NCI-H1092 treated with DMSO at 0.1 percent for 48 hours (cell line): Measurements from ENCODE around the gene HRK.

Experiments used
- DNase-seq: peaks from one replicate; lab custom pipeline; 2025; lab: John Stamatoyannopoulos, UW

The HRK gene

GRCh38 chr12:116867523-116867922 lies 13.7 kb downstream of the HRK start:
- DNase-seq = no peak

GRCh38 chr12:116864371-116865160 lies 16.7 kb downstream of the HRK start:
- DNase-seq = no peak

- DNase-seq = no peak
Measured at GRCh38 chr12:116863275-116863767, 17.9 kb downstream of the HRK start.

GRCh38 chr12:116862167-116862566 lies 19.1 kb downstream of the HRK start:
- DNase-seq = no peak

- no peak for DNase-seq
Measured at GRCh38 chr12:116861320-116861719, 19.9 kb downstream of the HRK start.

- DNase-seq = no peak
Measured at GRCh38 chr12:116860263-116860662, 21.0 kb downstream of the HRK start.

- no peak for DNase-seq
Measured at GRCh38 chr12:116859079-116859478, 22.2 kb downstream of the HRK start.

GRCh38 chr12:116856729-116857128 lies 24.5 kb downstream of the HRK start:
- DNase-seq = no peak

GRCh38 chr12:116855744-116856470 lies 25.3 kb downstream of the HRK start:
- DNase-seq = no peak

GRCh38 chr12:116853507-116853906 lies 27.7 kb downstream of the HRK start:
- no peak for DNase-seq

- DNase-seq = no peak
Measured at GRCh38 chr12:116852303-116852702, 28.9 kb downstream of the HRK start.

GRCh38 chr12:116849216-116849615 lies 32.0 kb downstream of the HRK start:
- DNase-seq = no peak

- no peak for DNase-seq
Measured at GRCh38 chr12:116843085-116843484, 38.2 kb downstream of the HRK start.

GRCh38 chr12:116839287-116839830 lies 41.9 kb downstream of the HRK start:
- DNase-seq = no peak

- no peak for DNase-seq
Measured at GRCh38 chr12:116838365-116838764, 42.9 kb downstream of the HRK start.

- DNase-seq = no peak
Measured at GRCh38 chr12:116837097-116837496, 44.1 kb downstream of the HRK start.

- DNase-seq = no peak
Measured at GRCh38 chr12:116835484-116835883, 45.8 kb downstream of the HRK start.

- DNase-seq = no peak
Measured at GRCh38 chr12:116833474-116833873, 47.8 kb downstream of the HRK start.

- DNase-seq = no peak
Measured at GRCh38 chr12:116832353-116832752, 48.9 kb downstream of the HRK start.

GRCh38 chr12:116827432-116827831 lies 53.8 kb downstream of the HRK start:
- DNase-seq = no peak

- DNase-seq = no peak
Measured at GRCh38 chr12:116821291-116821690, 60.0 kb downstream of the HRK start.

- DNase-seq = no peak
Measured at GRCh38 chr12:116820064-116820656, 61.1 kb downstream of the HRK start.
